Natural killer cell (primary cell): ENCODE measurements around the gene ATOH8. TPM values are rescaled to one million over a fixed set of nuclear protein-coding genes. Genes with fewer than 3 reads are reported as not detected.

Experiments
- ATAC-seq, 3 donors: fragments of 150-1000 bp in 2 of 3; fragments of 200-7000 bp in 1 of 3; cut with Tn5 transposase; 1 replicate in 1 of 3; 2 replicates in 2 of 3; pipeline ENCODE4 v1.10.0; 2021; ENCODE audit warnings: mild to moderate bottlenecking in 2 of 3, moderate library complexity in 2 of 3
- DNase-seq, 2 donors: peaks; one replicate each; pipeline versions ENCODE4 v3.0.0 to v3.0.0-alpha.2; 2013 to 2021; ENCODE audit warnings: mixed read lengths in 1 of 2
- H3K27ac ChIP-seq: one replicate; pipeline ENCODE4 v1.5.1; 2013; ENCODE audit warnings: mild to moderate bottlenecking, low read length
- H3K27me3 ChIP-seq: one replicate; pipeline ENCODE4 v1.6.1; 2013; ENCODE audit warnings: low read length; ENCODE audit not compliant: control insufficient read depth, insufficient read depth
- H3K36me3 ChIP-seq: one replicate; pipeline ENCODE4 v1.6.1; 2013; ENCODE audit warnings: low read length; ENCODE audit not compliant: control insufficient read depth, insufficient read depth
- H3K4me1 ChIP-seq: one replicate; pipeline ENCODE4 v1.6.1; 2013; ENCODE audit warnings: low read length; ENCODE audit not compliant: control insufficient read depth, insufficient read depth
- H3K4me3 ChIP-seq: one replicate; pipeline ENCODE4 v1.5.1; 2013; ENCODE audit warnings: low read length
- H3K9me3 ChIP-seq: one replicate; pipeline ENCODE4 v1.6.1; 2013; ENCODE audit warnings: low read length; ENCODE audit not compliant: control insufficient read depth, insufficient read depth
- H3K27ac Mint-ChIP-seq, 2 donors: one replicate each; pipeline ENCODE4 v1.8.0; 2022; ENCODE audit warnings: mild to moderate bottlenecking in 2 of 2, mixed read lengths in 2 of 2, moderate library complexity in 1 of 2
- H3K27me3 Mint-ChIP-seq, 2 donors: one replicate each; pipeline ENCODE4 v1.8.0; 2022; ENCODE audit warnings: low read depth in 2 of 2, mixed read lengths in 2 of 2
- H3K36me3 Mint-ChIP-seq: one replicate; pipeline ENCODE4 v1.8.0; 2022; ENCODE audit warnings: mixed read lengths
- H3K4me1 Mint-ChIP-seq, 2 donors: one replicate each; pipeline ENCODE4 v1.8.0; 2022; ENCODE audit warnings: mixed read lengths in 2 of 2
- H3K4me3 Mint-ChIP-seq: one replicate; pipeline ENCODE4 v1.8.0; 2022; ENCODE audit warnings: mild to moderate bottlenecking, moderate library complexity, mixed read lengths
- H3K9me3 Mint-ChIP-seq, 2 donors: one replicate each; pipeline ENCODE4 v1.8.0; 2022; ENCODE audit warnings: mixed read lengths in 2 of 2
- WGBS: methylation state at CpG from one replicate; pipeline ENCODE4 v1.1.7; 2013; ENCODE audit warnings: missing lambda C conversion rate; ENCODE audit not compliant: insufficient coverage; 5-methylcytosine and 5-hydroxymethylcytosine counted together
- intact Hi-C: fragments of 100-400 bp; cut with micrococcal nuclease; formaldehyde crosslinking; loops from one replicate; pipeline ENCODE4 v1.14.2; 2022
- total RNA-seq, 4 donors: library from RNA; stranded (reverse); fragments of 120-200 nt in 1 of 4; gene quantifications; one replicate each; pipeline versions ENCODE4 v1.2.3 to v1.2.4, GENCODE V29; 2013 to 2022
- TF ChIP-seq, protein P1 (sequence below): fragments of 200-600 bp; IDR thresholded peaks from one replicate; pipeline ENCODE4 v1.8.0; 2022; ENCODE audit warnings: antibody characterized with exemption

Gene ATOH8
- total RNA-seq, 3 donors from 2014 or later (not counting 1 experiment from before 2014, with no cell fraction given), result 0.23 TPM; not detected in 2

DNA sequence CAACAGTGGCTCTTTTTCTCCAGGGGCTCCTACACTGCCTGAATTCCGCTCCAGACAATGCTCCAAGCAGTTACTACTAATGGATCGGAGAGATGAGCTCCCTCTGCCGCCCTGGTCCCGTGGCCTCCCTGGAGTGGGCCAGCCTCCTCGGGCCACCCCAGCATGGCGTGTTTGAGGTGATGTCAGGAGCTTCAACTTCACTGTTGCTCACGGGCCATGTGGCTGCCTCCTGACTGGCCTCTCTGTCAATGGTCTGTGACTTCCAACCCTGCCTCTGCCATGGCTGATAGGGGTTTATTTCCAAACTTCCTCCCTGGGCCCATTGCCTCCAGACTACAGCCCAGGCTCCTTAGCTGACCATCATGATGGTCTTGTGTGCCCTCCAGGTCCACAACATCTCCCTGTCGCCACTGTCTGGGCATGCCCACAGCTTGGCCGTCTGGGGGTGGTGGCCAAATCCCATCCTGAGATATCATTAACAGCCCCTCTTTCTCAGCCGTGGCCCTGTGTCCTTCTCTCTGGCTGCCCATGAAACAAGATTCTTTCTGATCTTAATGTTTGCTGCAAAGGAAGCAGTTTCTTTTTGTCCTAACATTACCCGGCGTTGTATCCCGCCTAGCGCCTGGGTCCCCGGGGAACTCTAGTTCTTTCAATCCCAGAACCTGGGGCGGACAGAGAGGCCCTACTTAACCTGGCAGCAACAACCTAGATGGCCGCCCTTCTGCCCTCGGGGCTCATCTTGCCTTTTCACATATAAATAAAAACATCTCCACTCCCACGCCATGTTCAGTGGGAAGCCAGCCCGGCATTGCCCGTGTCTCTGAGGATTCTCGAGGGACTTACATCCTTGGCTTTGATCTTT is 38.1 kb downstream of the ATOH8 start:
- H3K4me1 Mint-ChIP-seq, result no peaks in the 10 kb centered on the region
- TF ChIP-seq, protein P1, sequence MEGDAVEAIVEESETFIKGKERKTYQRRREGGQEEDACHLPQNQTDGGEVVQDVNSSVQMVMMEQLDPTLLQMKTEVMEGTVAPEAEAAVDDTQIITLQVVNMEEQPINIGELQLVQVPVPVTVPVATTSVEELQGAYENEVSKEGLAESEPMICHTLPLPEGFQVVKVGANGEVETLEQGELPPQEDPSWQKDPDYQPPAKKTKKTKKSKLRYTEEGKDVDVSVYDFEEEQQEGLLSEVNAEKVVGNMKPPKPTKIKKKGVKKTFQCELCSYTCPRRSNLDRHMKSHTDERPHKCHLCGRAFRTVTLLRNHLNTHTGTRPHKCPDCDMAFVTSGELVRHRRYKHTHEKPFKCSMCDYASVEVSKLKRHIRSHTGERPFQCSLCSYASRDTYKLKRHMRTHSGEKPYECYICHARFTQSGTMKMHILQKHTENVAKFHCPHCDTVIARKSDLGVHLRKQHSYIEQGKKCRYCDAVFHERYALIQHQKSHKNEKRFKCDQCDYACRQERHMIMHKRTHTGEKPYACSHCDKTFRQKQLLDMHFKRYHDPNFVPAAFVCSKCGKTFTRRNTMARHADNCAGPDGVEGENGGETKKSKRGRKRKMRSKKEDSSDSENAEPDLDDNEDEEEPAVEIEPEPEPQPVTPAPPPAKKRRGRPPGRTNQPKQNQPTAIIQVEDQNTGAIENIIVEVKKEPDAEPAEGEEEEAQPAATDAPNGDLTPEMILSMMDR, result no peak
- Histone ChIP-seq H3K4me1 (no peaks in the 10 kb centered on the region), H3K27ac (no peak overlapping the region), H3K9me3 (no peaks in the 10 kb centered on the region), H3K36me3 (no peaks in the 10 kb centered on the region), H3K27me3 (no peaks in the 10 kb centered on the region), H3K4me3 (no peak overlapping the region)
- H3K27ac Mint-ChIP-seq, result no peak overlapping the region
- ATAC-seq (no peak), DNase-seq (no peak)
- WGBS, result 94% methylated on average over 22 of the region's 22 CpGs
- peaks cover 15 to 19% of the 10 kb centered on the region in 2 donors for H3K27me3 Mint-ChIP-seq
- H3K36me3 Mint-ChIP-seq, result no peaks in the 10 kb centered on the region
- intact Hi-C loops, result no loop called here
- H3K9me3 Mint-ChIP-seq, result no peaks in the 10 kb centered on the region
- no peak overlapping the region for H3K4me3 Mint-ChIP-seq

DNA sequence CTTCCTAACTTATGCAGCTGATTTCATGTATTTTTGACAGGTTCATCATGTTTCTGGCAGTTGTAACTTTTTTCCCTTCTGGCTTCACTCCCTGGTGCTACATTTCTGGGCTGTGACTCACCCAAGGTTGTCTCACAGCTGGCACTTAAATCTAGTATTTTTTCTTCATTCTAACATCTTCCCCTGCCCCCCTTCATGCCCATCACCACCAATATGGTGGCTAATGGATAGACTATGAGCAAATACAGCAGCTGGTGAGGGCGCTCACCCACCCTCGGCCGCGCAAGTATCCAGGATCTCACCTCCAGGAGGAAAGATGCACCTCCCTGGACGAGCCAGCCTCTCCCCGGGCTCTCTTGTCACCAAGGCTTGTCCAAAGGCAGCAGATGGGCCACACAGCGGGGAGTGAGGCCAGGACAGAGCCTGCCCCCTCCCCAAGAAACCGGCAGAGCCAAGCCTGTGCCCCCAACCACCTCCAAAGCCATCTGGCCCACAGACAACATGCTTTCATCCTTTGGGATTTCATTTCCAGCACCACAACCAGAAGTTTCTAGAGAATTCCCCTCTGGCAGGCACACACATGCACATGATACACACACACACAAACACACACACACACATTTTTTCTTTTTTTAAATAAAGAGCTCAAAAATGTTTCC is 39.1 kb downstream of the ATOH8 start:
- Histone ChIP-seq H3K27me3 (no peaks in the 10 kb centered on the region), H3K36me3 (no peaks in the 10 kb centered on the region), H3K27ac (no peak overlapping the region), H3K9me3 (no peaks in the 10 kb centered on the region), H3K4me3 (no peak overlapping the region), H3K4me1 (no peaks in the 10 kb centered on the region)
- DNase-seq (no peak), ATAC-seq (no peak)
- Mint-ChIP-seq H3K4me1 (no peaks in the 10 kb centered on the region), H3K27me3 (peaks cover 15 to 25% of the 10 kb centered on the region in 2 donors), H3K27ac (no peak overlapping the region), H3K36me3 (no peaks in the 10 kb centered on the region), H3K4me3 (no peak overlapping the region), H3K9me3 (no peaks in the 10 kb centered on the region)
- TF ChIP-seq, protein P1, result no peak
- intact Hi-C loops, result no loop called here
- 89% methylated on average over 8 of the region's 8 CpGs for WGBS

DNA sequence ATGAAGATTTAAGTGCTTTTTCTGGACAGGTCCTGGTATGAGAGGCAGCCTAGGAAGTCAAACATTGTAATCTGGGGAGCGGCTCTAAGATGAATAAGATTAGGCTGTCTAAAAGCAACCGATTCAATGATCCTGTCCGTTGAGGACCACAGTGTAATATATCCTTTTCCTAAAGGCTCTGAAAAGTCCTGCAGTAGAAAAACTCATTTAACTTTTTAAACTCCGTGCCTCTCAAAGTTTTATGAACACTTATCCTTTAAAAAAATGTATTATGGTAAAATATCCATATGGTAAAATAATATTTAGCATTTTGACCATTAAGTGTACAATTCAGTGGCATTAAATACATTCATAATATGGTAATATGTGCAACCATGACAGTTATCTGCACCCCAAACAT is 39.8 kb downstream of the ATOH8 start:
- TF ChIP-seq, protein P1, result no peak
- H3K27me3 ChIP-seq, result no peaks in the 10 kb centered on the region
- no peaks in the 10 kb centered on the region for H3K36me3 ChIP-seq
- intact Hi-C loops, result no loop called here
- no peaks in the 10 kb centered on the region for H3K36me3 Mint-ChIP-seq
- peaks cover 15 to 25% of the 10 kb centered on the region in 2 donors for H3K27me3 Mint-ChIP-seq
- WGBS, result 96% methylated on average over 3 of the region's 4 CpGs
- H3K4me3 ChIP-seq, result no peak overlapping the region
- no peaks in the 10 kb centered on the region for H3K4me1 ChIP-seq
- no peaks in the 10 kb centered on the region for H3K9me3 Mint-ChIP-seq
- no peak for ATAC-seq
- H3K4me1 Mint-ChIP-seq, result no peaks in the 10 kb centered on the region
- H3K27ac ChIP-seq, result no peak overlapping the region
- no peaks in the 10 kb centered on the region for H3K9me3 ChIP-seq
- H3K4me3 Mint-ChIP-seq, result no peak overlapping the region
- DNase-seq, result no peak
- no peak overlapping the region for H3K27ac Mint-ChIP-seq
